ENCODE data around the gene KLB.
A peak's percentile ranks its signal among the peaks of the same experiment; 100 is the strongest.

Gene KLB

GRCh38 chr4:39429476-39430334 is 23.0 kb downstream of the KLB start:
- no peak for TF ChIP-seq CTCF (IDR thresholded peaks at IDR 0.05; ENCODE audit: low read length, missing control alignments)
- DNase-seq (ENCODE audit: low read depth), result no peak
- H3K4me3 ChIP-seq (replicated peaks; ENCODE audit: low read depth, low read length), result no peak overlapping the region

- TF ChIP-seq CTCF (IDR thresholded peaks at IDR 0.05; ENCODE audit: low read length, missing control alignments), result no peak
- no peak overlapping the region for H3K4me3 ChIP-seq (replicated peaks; ENCODE audit: low read depth, low read length)
- DNase-seq (ENCODE audit: low read depth), result no peak
These were observed 27.3 kb downstream of the KLB start for GRCh38 chr4:39433878-39434492.

- no peak overlapping the region for H3K4me3 ChIP-seq (replicated peaks; ENCODE audit: low read depth, low read length)
- no peak for DNase-seq (ENCODE audit: low read depth)
- peak; percentile 41 for TF ChIP-seq CTCF (IDR thresholded peaks at IDR 0.05; ENCODE audit: low read length, missing control alignments)
These were observed 29.2 kb downstream of the KLB start for GRCh38 chr4:39435659-39436563.

- no peak for DNase-seq (ENCODE audit: low read depth)
- TF ChIP-seq CTCF (IDR thresholded peaks at IDR 0.05; ENCODE audit: low read length, missing control alignments), result no peak
- H3K4me3 ChIP-seq (replicated peaks; ENCODE audit: low read depth, low read length), result no peak overlapping the region
These were observed 34.9 kb downstream of the KLB start for GRCh38 chr4:39441593-39441992.

- no peak for TF ChIP-seq CTCF (IDR thresholded peaks at IDR 0.05; ENCODE audit: low read length, missing control alignments)
- H3K4me3 ChIP-seq (replicated peaks; ENCODE audit: low read depth, low read length), result no peak overlapping the region
- DNase-seq (ENCODE audit: low read depth), result no peak
These were observed 36.3 kb downstream of the KLB start for GRCh38 chr4:39442998-39443397.

GRCh38 chr4:39446483-39446841 is 39.7 kb downstream of the KLB start:
- peak overlapping the region; percentile 43 for H3K4me3 ChIP-seq (replicated peaks; ENCODE audit: low read depth, low read length)
- no peak for DNase-seq (ENCODE audit: low read depth)
- TF ChIP-seq CTCF (IDR thresholded peaks at IDR 0.05; ENCODE audit: low read length, missing control alignments), result no peak
